H9 (cell line): Measurements from ENCODE around the gene MON2. TPM values are rescaled to one million over a fixed set of nuclear protein-coding genes. Genes with fewer than 3 reads are reported as not detected.

ENCODE experiments used
- DNase-seq: peaks from one replicate; pipeline ENCODE4 v3.0.0-alpha.2; 2017
- H2AFZ ChIP-seq: one replicate; pipeline ENCODE4 v1.6.1; 2013; ENCODE audit warnings: mild to moderate bottlenecking, low read length, control low read depth, moderate library complexity
- H2AK5ac ChIP-seq: 2 replicates; pipeline ENCODE4 v1.6.1; 2013; ENCODE audit warnings: low read length, control low read depth, mixed read lengths; ENCODE audit not compliant: insufficient read length
- H2BK120ac ChIP-seq: one replicate; pipeline ENCODE4 v1.6.1; 2013; ENCODE audit warnings: low read depth, mild to moderate bottlenecking, low read length, control low read depth, inconsistent platforms; ENCODE audit not compliant: poor library complexity, severe bottlenecking
- H2BK12ac ChIP-seq: 2 replicates; pipeline ENCODE4 v1.6.1; 2013; ENCODE audit warnings: low read length, control low read depth, mixed read lengths, low read depth; ENCODE audit not compliant: insufficient read length
- H2BK15ac ChIP-seq: 2 replicates; pipeline ENCODE4 v1.6.1; 2013; ENCODE audit warnings: low read depth, low read length, control low read depth
- H2BK20ac ChIP-seq: one replicate; pipeline ENCODE4 v1.6.1; 2013; ENCODE audit warnings: low read depth, mild to moderate bottlenecking, low read length, control low read depth, inconsistent platforms; ENCODE audit not compliant: poor library complexity, severe bottlenecking
- H2BK5ac ChIP-seq: 2 replicates; pipeline ENCODE4 v1.6.1; 2013; ENCODE audit warnings: low read length, control low read depth, mixed read lengths; ENCODE audit not compliant: insufficient read length
- H3K14ac ChIP-seq: 2 replicates; pipeline ENCODE4 v1.6.1; 2013; ENCODE audit warnings: low read length, control low read depth; ENCODE audit not compliant: insufficient read depth
- H3K18ac ChIP-seq: 2 replicates; pipeline ENCODE4 v1.6.1; 2013; ENCODE audit warnings: low read depth, mild to moderate bottlenecking, mixed read lengths, low read length, control low read depth; ENCODE audit not compliant: insufficient read length
- H3K23ac ChIP-seq: 2 replicates; pipeline ENCODE4 v1.6.1; 2013; ENCODE audit warnings: low read length, control low read depth, mixed read lengths, low read depth; ENCODE audit not compliant: insufficient read length
- H3K23me2 ChIP-seq: 2 replicates; pipeline ENCODE4 v1.6.1; 2013; ENCODE audit warnings: low read depth, mild to moderate bottlenecking, mixed read lengths, low read length, control low read depth; ENCODE audit not compliant: insufficient read length, poor library complexity, severe bottlenecking
- H3K27ac ChIP-seq: 2 replicates; pipeline ENCODE4 v1.5.1; 2013; ENCODE audit warnings: low read length, control low read depth, mixed read lengths, low read depth; ENCODE audit not compliant: insufficient read length
- H3K27me3 ChIP-seq: 2 replicates; pipeline ENCODE4 v1.6.1; 2013; ENCODE audit warnings: low read length, control low read depth, inconsistent platforms; ENCODE audit not compliant: insufficient read depth
- H3K4ac ChIP-seq: 2 replicates; pipeline ENCODE4 v1.6.1; 2013; ENCODE audit warnings: low read depth, mild to moderate bottlenecking, control low read depth, inconsistent platforms, low read length, moderate library complexity
- H3K4me1 ChIP-seq: 2 replicates; pipeline ENCODE4 v1.6.1; 2013; ENCODE audit warnings: low read length, control low read depth, inconsistent platforms; ENCODE audit not compliant: insufficient read depth
- H3K4me2 ChIP-seq: 2 replicates; pipeline ENCODE4 v1.6.1; 2013; ENCODE audit warnings: low read length, control low read depth, mixed read lengths; ENCODE audit not compliant: insufficient read length, insufficient read depth
- H3K56ac ChIP-seq: 2 replicates; pipeline ENCODE4 v1.6.1; 2013; ENCODE audit warnings: low read depth, mild to moderate bottlenecking, mixed read lengths, low read length, control low read depth; ENCODE audit not compliant: insufficient read length
- H3K79me1 ChIP-seq: 2 replicates; pipeline ENCODE4 v1.6.1; 2013; ENCODE audit warnings: low read depth, mild to moderate bottlenecking, moderate library complexity, low read length, control low read depth, inconsistent platforms; ENCODE audit not compliant: insufficient read depth, poor library complexity, severe bottlenecking
- H3K79me2 ChIP-seq: 2 replicates; pipeline ENCODE4 v1.6.1; 2013; ENCODE audit warnings: low read length, control low read depth, inconsistent platforms; ENCODE audit not compliant: insufficient read depth
- H3K9ac ChIP-seq: 2 replicates; pipeline ENCODE4 v1.6.1; 2013; ENCODE audit warnings: low read length, control low read depth, mixed read lengths; ENCODE audit not compliant: insufficient read length; ENCODE audit errors: extremely low read depth
- H3K9me3 ChIP-seq: one replicate; pipeline ENCODE4 v1.6.1; 2013; ENCODE audit warnings: low read depth, low read length, inconsistent platforms; ENCODE audit not compliant: control insufficient read depth
- H3T11ph ChIP-seq: one replicate; pipeline ENCODE4 v1.6.1; 2013; ENCODE audit warnings: mild to moderate bottlenecking, low read length, control low read depth, inconsistent platforms
- H4K20me1 ChIP-seq: one replicate; pipeline ENCODE4 v1.6.1; 2013; ENCODE audit not compliant: control insufficient read depth, insufficient read length, insufficient read depth
- H4K5ac ChIP-seq: 2 replicates; pipeline ENCODE4 v1.6.1; 2013; ENCODE audit warnings: low read depth, mild to moderate bottlenecking, mixed read lengths, low read length, control low read depth; ENCODE audit not compliant: insufficient read length
- H4K8ac ChIP-seq: replicated peaks from 2 replicates; pipeline ENCODE4 v1.6.1; 2013; ENCODE audit warnings: low read length, control low read depth, mixed read lengths, low read depth; ENCODE audit not compliant: insufficient read length
- H4K91ac ChIP-seq: 2 replicates; pipeline ENCODE4 v1.6.1; 2013; ENCODE audit warnings: low read depth, mild to moderate bottlenecking, moderate library complexity, mixed read lengths, low read length, control low read depth; ENCODE audit not compliant: insufficient read length
- H3K27ac Mint-ChIP-seq, 3 experiments: 2 replicates in 2 of 3; 3 replicates in 1 of 3; pipeline ENCODE4 v1.8.0; 2020 to 2021; ENCODE audit warnings: mixed read lengths in 3 of 3, mild to moderate bottlenecking in 1 of 3, moderate library complexity in 1 of 3
- H3K27me3 Mint-ChIP-seq: 2 replicates; pipeline ENCODE4 v1.8.0; 2021; ENCODE audit warnings: low read depth, mild to moderate bottlenecking, moderate library complexity, mixed read lengths
- H3K36me3 Mint-ChIP-seq, 3 experiments: 2 replicates in 2 of 3; 3 replicates in 1 of 3; pipeline ENCODE4 v1.8.0; 2020 to 2021; ENCODE audit warnings: low read depth in 3 of 3, mixed read lengths in 3 of 3; ENCODE audit not compliant: insufficient read depth in 1 of 3
- H3K4me1 Mint-ChIP-seq, 2 experiments: 2 replicates each; pipeline ENCODE4 v1.8.0; 2020; ENCODE audit warnings: mixed read lengths in 2 of 2
- H3K4me3 Mint-ChIP-seq, 2 experiments: 2 replicates in 1 of 2; 3 replicates in 1 of 2; pipeline ENCODE4 v1.8.0; 2020 to 2021; ENCODE audit warnings: mild to moderate bottlenecking in 2 of 2, mixed read lengths in 2 of 2, moderate library complexity in 1 of 2
- H3K9me3 Mint-ChIP-seq, 2 experiments: 2 replicates in 1 of 2; 3 replicates in 1 of 2; pipeline ENCODE4 v1.8.0; 2020; ENCODE audit warnings: mild to moderate bottlenecking in 2 of 2, mixed read lengths in 2 of 2, moderate library complexity in 1 of 2
- CTCF ChIP-seq: fragments of 200-600 bp; sonication (generic); conservative IDR thresholded peaks from 3 replicates; pipeline ENCODE4 v1.8.0; 2021; ENCODE audit warnings: antibody characterized with exemption, mild to moderate bottlenecking
- WGBS: extraction: QIAGEN DNeasy Blood & Tissue Kit; methylation state at CpG from one replicate; pipeline ENCODE4 v1.1.7; 2013; ENCODE audit warnings: missing lambda C conversion rate, low lambda C conversion rate, mixed read lengths; ENCODE audit not compliant: insufficient read length; ENCODE audit errors: extremely low coverage; 5-methylcytosine and 5-hydroxymethylcytosine counted together
- total RNA-seq: library from RNA; stranded (reverse); gene quantifications from 2 replicates; pipeline ENCODE4 v1.2.1, GENCODE V29; 2021

Gene MON2
- total RNA-seq, 1 experiment from 2014 or later = 21.9 TPM

GRCh38 chr12:62458626-62459025 lies 8.0 kb upstream of the MON2 start:
- Histone ChIP-seq H3K27ac (no peak overlapping the region), H2AK5ac (no peak overlapping the region), H2BK120ac (no peak overlapping the region), H4K20me1 (no peaks in the 10 kb centered on the region), H3K4me2 (no peak overlapping the region), H2AFZ (no peak overlapping the region), H3T11ph (no peak overlapping the region), H3K9me3 (no peaks in the 10 kb centered on the region), H2BK12ac (no peak overlapping the region), H3K79me1 (no peaks in the 10 kb centered on the region), H2BK5ac (no peak overlapping the region), H4K91ac (no peak overlapping the region), H3K4me1 (no peaks in the 10 kb centered on the region), H3K56ac (no peak overlapping the region), H3K27me3 (no peaks in the 10 kb centered on the region), H3K23ac (no peak overlapping the region), H3K23me2 (no peaks in the 10 kb centered on the region), H3K14ac (no peak overlapping the region), H2BK20ac (no peak overlapping the region), H3K4ac (no peak overlapping the region), H2BK15ac (no peak overlapping the region), H4K8ac (no peak overlapping the region), H3K79me2 (no peaks in the 10 kb centered on the region), H3K18ac (no peak overlapping the region), H4K5ac (no peak overlapping the region), H3K9ac (no peak overlapping the region)
- Mint-ChIP-seq H3K4me3 (no peak overlapping the region), H3K36me3 (peaks cover 3 to 5% (median 5%) of the 10 kb centered on the region in 3 experiments; a peak in 5 of 7 replicates), H3K4me1 (0 out of 4 replicates have a peak, but pooled peaks cover 0 to 2% of the 10 kb centered on the region in 2 experiments), H3K27ac (no peak overlapping the region), H3K27me3 (peaks cover 4% of the 10 kb centered on the region), H3K9me3 (peaks cover 22 to 25% of the 10 kb centered on the region in 2 experiments)
- WGBS = no CpG with 5 or more reads among the region's 3 CpGs
- no peak for TF ChIP-seq CTCF
- DNase-seq = no peak
